SK-N-SH treated with all-trans-retinoic acid at 6 μM for 48 hours (cell line): ENCODE measurements around the gene BRD7.

Source experiments
- ARNTL ChIP-seq: fragments of 450-650 bp; formaldehyde crosslinking; IDR thresholded peaks from 2 replicates; pipeline ENCODE4 v1.5.0; 2020; ENCODE audit warnings: low read depth, mild to moderate bottlenecking, moderate library complexity, borderline replicate concordance
- ISL1 ChIP-seq: fragments of 250-450 bp; sonication (Bioruptor Pico); IDR thresholded peaks from 2 replicates; pipeline ENCODE4 v2.1.2; 2022; ENCODE audit warnings: mild to moderate bottlenecking, moderate library complexity
- PPARA ChIP-seq: fragments of 250-450 bp; sonication (Bioruptor Pico); IDR thresholded peaks from 2 replicates; pipeline ENCODE4 v1.5.0; 2020; ENCODE audit warnings: mild to moderate bottlenecking, borderline replicate concordance
- ZFP3 ChIP-seq: fragments of 250-450 bp; sonication (Bioruptor Pico); IDR thresholded peaks from 2 replicates; pipeline ENCODE4 v1.5.0; 2020; ENCODE audit warnings: mild to moderate bottlenecking, moderate library complexity
- ZNF70 ChIP-seq: fragments of 450-650 bp; formaldehyde crosslinking; IDR thresholded peaks from 2 replicates; pipeline ENCODE4 v1.5.0; 2020; ENCODE audit warnings: mild to moderate bottlenecking, moderate library complexity
- ZNF8 ChIP-seq: fragments of 450-650 bp; formaldehyde crosslinking; IDR thresholded peaks from 2 replicates; pipeline ENCODE4 v1.5.0; 2020; ENCODE audit warnings: mild to moderate bottlenecking, moderate library complexity
- TF ChIP-seq, protein P1 (sequence below): fragments of 250-450 bp; sonication (Bioruptor Pico); IDR thresholded peaks from 2 replicates; pipeline ENCODE4 v1.8.0; 2020; ENCODE audit warnings: mild to moderate bottlenecking, moderate library complexity, borderline replicate concordance
- TF ChIP-seq, protein P2 (sequence below): fragments of 250-450 bp; sonication (Bioruptor Pico); IDR thresholded peaks from 2 replicates; pipeline ENCODE4 v1.8.0; 2021; ENCODE audit warnings: low read depth, mild to moderate bottlenecking, moderate library complexity, borderline replicate concordance

DNA sequence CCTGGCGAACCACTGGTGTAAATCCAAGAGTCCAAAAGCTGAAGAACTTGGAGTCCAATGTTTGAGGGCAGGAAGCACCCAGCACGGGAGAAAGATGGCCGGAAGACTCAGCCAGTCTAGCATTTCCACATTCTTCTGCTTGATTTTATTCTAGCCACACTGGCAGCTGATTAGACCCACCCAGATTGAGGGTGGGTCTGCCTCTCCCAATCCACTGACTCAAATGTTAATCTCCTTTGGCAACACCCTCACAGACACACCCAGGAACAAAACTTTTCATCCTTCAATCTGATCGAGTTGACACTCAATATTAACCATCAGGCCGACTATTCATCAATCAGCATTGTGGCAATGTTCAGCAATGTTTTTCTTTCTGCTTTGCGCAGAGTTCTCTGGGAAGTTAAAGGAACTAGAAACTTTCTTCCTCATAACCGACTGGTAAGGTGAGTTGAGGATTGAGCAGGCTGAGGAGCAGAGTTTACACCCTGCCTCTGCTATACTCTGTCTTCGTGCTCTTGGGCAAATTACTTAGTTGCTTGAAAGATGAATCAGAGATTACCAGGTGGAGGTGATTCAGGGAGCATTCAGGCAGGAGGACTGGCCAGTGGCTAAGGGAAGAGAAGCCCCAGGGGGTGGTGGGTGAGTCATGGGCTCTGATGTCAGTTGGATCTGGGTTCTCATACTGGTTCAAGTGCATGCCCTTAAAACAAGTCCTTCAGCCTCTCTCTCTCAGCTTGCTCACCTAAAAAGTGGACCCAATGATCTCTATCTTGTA is 28.2 kb upstream of the BRD7 start:
- TF ChIP-seq ZFP3 (CRISPR knock-in tag): no peak
- TF ChIP-seq, protein P1, sequence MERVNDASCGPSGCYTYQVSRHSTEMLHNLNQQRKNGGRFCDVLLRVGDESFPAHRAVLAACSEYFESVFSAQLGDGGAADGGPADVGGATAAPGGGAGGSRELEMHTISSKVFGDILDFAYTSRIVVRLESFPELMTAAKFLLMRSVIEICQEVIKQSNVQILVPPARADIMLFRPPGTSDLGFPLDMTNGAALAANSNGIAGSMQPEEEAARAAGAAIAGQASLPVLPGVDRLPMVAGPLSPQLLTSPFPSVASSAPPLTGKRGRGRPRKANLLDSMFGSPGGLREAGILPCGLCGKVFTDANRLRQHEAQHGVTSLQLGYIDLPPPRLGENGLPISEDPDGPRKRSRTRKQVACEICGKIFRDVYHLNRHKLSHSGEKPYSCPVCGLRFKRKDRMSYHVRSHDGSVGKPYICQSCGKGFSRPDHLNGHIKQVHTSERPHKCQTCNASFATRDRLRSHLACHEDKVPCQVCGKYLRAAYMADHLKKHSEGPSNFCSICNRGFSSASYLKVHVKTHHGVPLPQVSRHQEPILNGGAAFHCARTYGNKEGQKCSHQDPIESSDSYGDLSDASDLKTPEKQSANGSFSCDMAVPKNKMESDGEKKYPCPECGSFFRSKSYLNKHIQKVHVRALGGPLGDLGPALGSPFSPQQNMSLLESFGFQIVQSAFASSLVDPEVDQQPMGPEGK (CRISPR knock-in tag): no peak
- no peak for TF ChIP-seq ARNTL
- TF ChIP-seq, protein P2, sequence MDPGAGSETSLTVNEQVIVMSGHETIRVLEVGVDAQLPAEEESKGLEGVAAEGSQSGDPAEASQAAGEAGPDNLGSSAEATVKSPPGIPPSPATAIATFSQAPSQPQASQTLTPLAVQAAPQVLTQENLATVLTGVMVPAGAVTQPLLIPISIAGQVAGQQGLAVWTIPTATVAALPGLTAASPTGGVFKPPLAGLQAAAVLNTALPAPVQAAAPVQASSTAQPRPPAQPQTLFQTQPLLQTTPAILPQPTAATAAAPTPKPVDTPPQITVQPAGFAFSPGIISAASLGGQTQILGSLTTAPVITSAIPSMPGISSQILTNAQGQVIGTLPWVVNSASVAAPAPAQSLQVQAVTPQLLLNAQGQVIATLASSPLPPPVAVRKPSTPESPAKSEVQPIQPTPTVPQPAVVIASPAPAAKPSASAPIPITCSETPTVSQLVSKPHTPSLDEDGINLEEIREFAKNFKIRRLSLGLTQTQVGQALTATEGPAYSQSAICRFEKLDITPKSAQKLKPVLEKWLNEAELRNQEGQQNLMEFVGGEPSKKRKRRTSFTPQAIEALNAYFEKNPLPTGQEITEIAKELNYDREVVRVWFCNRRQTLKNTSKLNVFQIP (CRISPR knock-in tag): no peak
- no peak for TF ChIP-seq ZNF70
- no peak for TF ChIP-seq ZNF8 (CRISPR knock-in tag)
- TF ChIP-seq ISL1 (CRISPR knock-in tag): no peak
- no peak for TF ChIP-seq PPARA (CRISPR knock-in tag)
